Esophagus squamous epithelium (tissue), 4 donors: ENCODE data around the gene UNC79.

Experiments
- POLR2A ChIP-seq, 4 donors: fragments of 450-650 bp; IDR thresholded peaks; one replicate each; pipeline ENCODE4 v1.6.1; 2017; ENCODE audit warnings: antibody characterized with exemption in 4 of 4, mild to moderate bottlenecking in 4 of 4, moderate library complexity in 3 of 4
- TF ChIP-seq, protein P1 (sequence below), 6 experiments: fragments of 450-650 bp in 4 of 6; fragments of 200-600 bp in 2 of 6; sonication (generic) in 2 of 6; IDR thresholded peaks; one replicate each; pipeline ENCODE4 v1.5.1; 2016 to 2019; ENCODE audit warnings: antibody characterized with exemption in 6 of 6, mild to moderate bottlenecking in 4 of 6, moderate library complexity in 4 of 6

DNA sequence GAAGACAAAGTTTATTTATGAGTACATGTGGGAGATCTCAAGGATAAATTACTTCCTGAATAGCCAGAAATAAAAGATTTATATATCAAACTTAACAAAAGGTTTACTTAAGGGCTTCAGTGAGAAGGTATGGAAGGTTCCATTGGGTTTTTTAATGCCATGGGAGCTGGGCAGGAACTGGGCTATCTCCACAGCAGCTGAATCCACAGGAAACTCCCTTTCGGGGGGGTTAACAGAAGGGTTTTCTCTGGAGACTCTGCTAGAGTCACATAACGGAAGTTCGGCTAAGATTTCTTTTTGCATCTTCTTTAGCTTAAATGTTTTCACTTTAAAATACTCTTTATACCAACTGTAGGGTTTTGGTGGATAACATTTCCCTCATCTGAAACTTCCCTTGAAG is 113.5 kb downstream of the UNC79 start:
- TF ChIP-seq, protein P1, sequence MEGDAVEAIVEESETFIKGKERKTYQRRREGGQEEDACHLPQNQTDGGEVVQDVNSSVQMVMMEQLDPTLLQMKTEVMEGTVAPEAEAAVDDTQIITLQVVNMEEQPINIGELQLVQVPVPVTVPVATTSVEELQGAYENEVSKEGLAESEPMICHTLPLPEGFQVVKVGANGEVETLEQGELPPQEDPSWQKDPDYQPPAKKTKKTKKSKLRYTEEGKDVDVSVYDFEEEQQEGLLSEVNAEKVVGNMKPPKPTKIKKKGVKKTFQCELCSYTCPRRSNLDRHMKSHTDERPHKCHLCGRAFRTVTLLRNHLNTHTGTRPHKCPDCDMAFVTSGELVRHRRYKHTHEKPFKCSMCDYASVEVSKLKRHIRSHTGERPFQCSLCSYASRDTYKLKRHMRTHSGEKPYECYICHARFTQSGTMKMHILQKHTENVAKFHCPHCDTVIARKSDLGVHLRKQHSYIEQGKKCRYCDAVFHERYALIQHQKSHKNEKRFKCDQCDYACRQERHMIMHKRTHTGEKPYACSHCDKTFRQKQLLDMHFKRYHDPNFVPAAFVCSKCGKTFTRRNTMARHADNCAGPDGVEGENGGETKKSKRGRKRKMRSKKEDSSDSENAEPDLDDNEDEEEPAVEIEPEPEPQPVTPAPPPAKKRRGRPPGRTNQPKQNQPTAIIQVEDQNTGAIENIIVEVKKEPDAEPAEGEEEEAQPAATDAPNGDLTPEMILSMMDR (IDR thresholded peaks at IDR 0.05), result no peak
- TF ChIP-seq POLR2A (IDR thresholded peaks at IDR 0.05), result no peak
